WTC11 (cell line): ENCODE data around the gene RNASET2.

Experiments
- CREM ChIP-seq: sonication (generic); formaldehyde crosslinking; IDR thresholded peaks from 2 replicates; pipeline ENCODE4 v1.8.1; 2022; ENCODE audit warnings: mild to moderate bottlenecking, missing genetic modification reagents, moderate library complexity
- JUN ChIP-seq: sonication (generic); formaldehyde crosslinking; IDR thresholded peaks from 2 replicates; pipeline ENCODE4 v1.8.0; 2023; ENCODE audit warnings: mild to moderate bottlenecking, missing genetic modification reagents
- MAX ChIP-seq: sonication (generic); formaldehyde crosslinking; IDR thresholded peaks from 2 replicates; pipeline ENCODE4 v1.8.0; 2022; ENCODE audit warnings: mild to moderate bottlenecking, missing genetic modification reagents
- MLX ChIP-seq: sonication (generic); formaldehyde crosslinking; IDR thresholded peaks from 2 replicates; pipeline ENCODE4 v1.8.1; 2023; ENCODE audit warnings: mild to moderate bottlenecking, missing genetic modification reagents, moderate library complexity
- NFE2L1 ChIP-seq: sonication (generic); formaldehyde crosslinking; IDR thresholded peaks from 2 replicates; pipeline ENCODE4 v1.8.1; 2023; ENCODE audit warnings: missing genetic modification reagents
- NFYB ChIP-seq: sonication (generic); formaldehyde crosslinking; conservative IDR thresholded peaks from 2 replicates; pipeline ENCODE4 v1.8.0; 2022; ENCODE audit warnings: low read depth, missing genetic modification reagents
- OVOL2 ChIP-seq: fragments of 250-450 bp; sonication (Bioruptor Pico); IDR thresholded peaks from 2 replicates; pipeline ENCODE4 v1.9.0; 2021; ENCODE audit warnings: mild to moderate bottlenecking, borderline replicate concordance
- SMAD3 ChIP-seq: sonication (generic); formaldehyde crosslinking; IDR thresholded peaks from 2 replicates; pipeline ENCODE4 v1.8.0; 2022; ENCODE audit warnings: missing genetic modification reagents, mild to moderate bottlenecking, borderline replicate concordance
- SP1 ChIP-seq: sonication (generic); formaldehyde crosslinking; conservative IDR thresholded peaks from 2 replicates; pipeline ENCODE4 v1.8.1; 2022; ENCODE audit warnings: missing genetic modification reagents
- TP53 ChIP-seq: sonication (generic); formaldehyde crosslinking; IDR thresholded peaks from 2 replicates; pipeline ENCODE4 v1.8.1; 2023; ENCODE audit warnings: mild to moderate bottlenecking, missing genetic modification reagents
- USF1 ChIP-seq: sonication (generic); formaldehyde crosslinking; IDR thresholded peaks from 2 replicates; pipeline ENCODE4 v1.8.0; 2022; ENCODE audit warnings: mild to moderate bottlenecking, missing genetic modification reagents
- TF ChIP-seq, protein P1 (sequence below): fragments of 200-600 bp; IDR thresholded peaks from 2 replicates; pipeline ENCODE4 v1.8.0; 2022; ENCODE audit warnings: antibody characterized with exemption
- TF ChIP-seq, protein P2 (sequence below): sonication (generic); formaldehyde crosslinking; IDR thresholded peaks from 2 replicates; pipeline ENCODE4 v1.8.0; 2022; ENCODE audit warnings: mild to moderate bottlenecking, missing genetic modification reagents

DNA sequence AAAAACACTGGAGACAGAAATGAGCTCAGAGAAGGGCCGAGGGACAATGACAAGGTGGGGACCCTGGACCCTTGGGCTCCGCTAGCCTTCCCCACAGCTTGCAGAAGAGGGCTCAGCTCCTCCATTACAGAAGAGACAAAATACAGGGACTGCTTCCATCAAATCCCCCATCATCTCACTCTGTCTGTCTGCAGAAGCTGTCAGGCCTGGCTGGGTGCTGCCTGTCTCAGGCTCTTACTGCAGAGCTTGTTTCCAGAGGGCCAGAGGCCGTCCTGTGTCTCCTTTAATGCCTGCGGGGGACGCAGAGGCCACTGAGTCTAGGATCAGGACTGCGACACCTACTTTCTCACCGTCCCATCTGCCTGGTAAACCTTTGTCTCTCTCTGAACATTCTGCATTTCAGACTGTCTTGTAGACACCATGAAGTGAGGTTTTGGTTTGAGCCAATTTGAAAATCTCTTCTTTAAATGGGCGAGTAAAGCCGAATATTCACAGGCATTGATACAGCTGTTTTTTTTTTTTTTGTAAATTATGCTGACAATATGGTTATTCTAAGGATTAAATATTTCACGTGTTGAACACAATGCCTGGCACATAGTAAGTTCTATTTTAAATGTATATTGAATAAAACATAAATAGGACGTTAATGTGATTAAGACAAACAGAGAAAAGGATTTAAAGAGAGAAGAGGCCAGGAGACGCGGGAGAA is 28.3 kb downstream of the RNASET2 start:
- TF ChIP-seq, protein P1, sequence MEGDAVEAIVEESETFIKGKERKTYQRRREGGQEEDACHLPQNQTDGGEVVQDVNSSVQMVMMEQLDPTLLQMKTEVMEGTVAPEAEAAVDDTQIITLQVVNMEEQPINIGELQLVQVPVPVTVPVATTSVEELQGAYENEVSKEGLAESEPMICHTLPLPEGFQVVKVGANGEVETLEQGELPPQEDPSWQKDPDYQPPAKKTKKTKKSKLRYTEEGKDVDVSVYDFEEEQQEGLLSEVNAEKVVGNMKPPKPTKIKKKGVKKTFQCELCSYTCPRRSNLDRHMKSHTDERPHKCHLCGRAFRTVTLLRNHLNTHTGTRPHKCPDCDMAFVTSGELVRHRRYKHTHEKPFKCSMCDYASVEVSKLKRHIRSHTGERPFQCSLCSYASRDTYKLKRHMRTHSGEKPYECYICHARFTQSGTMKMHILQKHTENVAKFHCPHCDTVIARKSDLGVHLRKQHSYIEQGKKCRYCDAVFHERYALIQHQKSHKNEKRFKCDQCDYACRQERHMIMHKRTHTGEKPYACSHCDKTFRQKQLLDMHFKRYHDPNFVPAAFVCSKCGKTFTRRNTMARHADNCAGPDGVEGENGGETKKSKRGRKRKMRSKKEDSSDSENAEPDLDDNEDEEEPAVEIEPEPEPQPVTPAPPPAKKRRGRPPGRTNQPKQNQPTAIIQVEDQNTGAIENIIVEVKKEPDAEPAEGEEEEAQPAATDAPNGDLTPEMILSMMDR = no peak
- TF ChIP-seq MAX (CRISPR knock-in tag) (no peak), CREM (no peak), SMAD3 (no peak), JUN (CRISPR knock-in tag) (no peak), TP53 (CRISPR knock-in tag) (no peak), NFE2L1 (CRISPR knock-in tag) (no peak), SP1 (CRISPR knock-in tag) (no peak), OVOL2 (CRISPR knock-in tag) (no peak), USF1 (CRISPR knock-in tag) (no peak), NFYB (CRISPR knock-in tag) (no peak), MLX (CRISPR knock-in tag) (no peak)
- TF ChIP-seq, protein P2, sequence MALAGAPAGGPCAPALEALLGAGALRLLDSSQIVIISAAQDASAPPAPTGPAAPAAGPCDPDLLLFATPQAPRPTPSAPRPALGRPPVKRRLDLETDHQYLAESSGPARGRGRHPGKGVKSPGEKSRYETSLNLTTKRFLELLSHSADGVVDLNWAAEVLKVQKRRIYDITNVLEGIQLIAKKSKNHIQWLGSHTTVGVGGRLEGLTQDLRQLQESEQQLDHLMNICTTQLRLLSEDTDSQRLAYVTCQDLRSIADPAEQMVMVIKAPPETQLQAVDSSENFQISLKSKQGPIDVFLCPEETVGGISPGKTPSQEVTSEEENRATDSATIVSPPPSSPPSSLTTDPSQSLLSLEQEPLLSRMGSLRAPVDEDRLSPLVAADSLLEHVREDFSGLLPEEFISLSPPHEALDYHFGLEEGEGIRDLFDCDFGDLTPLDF (CRISPR knock-in tag) = no peak
